SK-N-SH (cell line): ENCODE results near the gene AGMO. TPM values are rescaled to one million over a fixed set of nuclear protein-coding genes. Genes with fewer than 3 reads are reported as not detected.

Source experiments
- CTCF ChIA-PET: fragments of 300-600, 350-600 bp; formaldehyde crosslinking; extraction: SDS; loops from one replicate; lab custom pipeline; 2021; lab: Yijun Ruan, JAX
- POLR2A ChIA-PET: fragments of 350-600 bp; sonication (Branson Sonifier 250); formaldehyde crosslinking; extraction: SDS; loops from one replicate; lab custom pipeline; 2020; ENCODE audit warnings: antibody characterized with exemption, inconsistent platforms; lab: Yijun Ruan, JAX
- DNase-seq: peaks from one replicate; pipeline ENCODE4 v3.0.0; 2012
- H2AFZ ChIP-seq: fragments of 200-600 bp; sonication (generic); 2 replicates; pipeline ENCODE4 v1.8.1; 2016; ENCODE audit warnings: antibody characterized with exemption, mild to moderate bottlenecking, low read depth
- H3F3A ChIP-seq: fragments of 200-600 bp; sonication (generic); replicated peaks from 2 replicates; pipeline ENCODE3; 2016; ENCODE audit warnings: antibody characterized with exemption, mild to moderate bottlenecking; ENCODE audit not compliant: insufficient read depth
- H3K27ac ChIP-seq, 2 experiments: fragments of 200-500 bp in 1 of 2; fragments of 200-600 bp in 1 of 2; sonication (Bioruptor generic) in 1 of 2; sonication (generic), shearing (Covaris generic) in 1 of 2; 2 replicates each; pipeline versions ENCODE4 v1.5.1 to v1.6.1; 2014 to 2016; ENCODE audit warnings: low read depth in 2 of 2, inconsistent platforms in 1 of 2, low read length in 1 of 2, mild to moderate bottlenecking in 1 of 2, mixed read lengths in 1 of 2
- H3K27me3 ChIP-seq: fragments of 200-600 bp; sonication (generic), shearing (Covaris generic); 2 replicates; pipeline ENCODE4 v1.6.1; 2016; ENCODE audit warnings: mixed run types; ENCODE audit not compliant: insufficient read depth
- H3K36me3 ChIP-seq, 2 experiments: fragments of 200-500 bp in 1 of 2; fragments of 200-600 bp in 1 of 2; sonication (Bioruptor generic) in 1 of 2; sonication (generic) in 1 of 2; replicated peaks in 1 of 2; 2 replicates each; pipeline versions ENCODE3 to v1.5.1; 2014 to 2016; ENCODE audit warnings: low read length in 1 of 2, mild to moderate bottlenecking in 1 of 2; ENCODE audit not compliant: insufficient read depth in 2 of 2, control insufficient read depth in 1 of 2
- H3K4me1 ChIP-seq, 2 experiments: fragments of 200-500 bp in 1 of 2; fragments of 200-600 bp in 1 of 2; sonication (Bioruptor generic) in 1 of 2; sonication (generic), shearing (Covaris generic) in 1 of 2; 2 replicates each; pipeline versions ENCODE4 v1.5.1 to v1.6.1; 2014 to 2016; ENCODE audit warnings: low read depth in 1 of 2, low read length in 1 of 2, mixed run types in 1 of 2; ENCODE audit not compliant: insufficient read depth in 2 of 2, control insufficient read depth in 1 of 2
- H3K4me2 ChIP-seq: fragments of 200-600 bp; sonication (generic), shearing (Covaris generic); 2 replicates; pipeline ENCODE4 v1.6.1; 2017; ENCODE audit warnings: mixed run types
- H3K4me3 ChIP-seq, 2 experiments: fragments of 200-500 bp in 1 of 2; fragments of 200-600 bp in 1 of 2; sonication (Bioruptor generic) in 1 of 2; sonication (generic), shearing (Covaris generic) in 1 of 2; 2 replicates each; pipeline versions ENCODE4 v1.5.1 to v1.8.1; 2014 to 2016; ENCODE audit warnings: low read depth in 2 of 2, inconsistent platforms in 1 of 2, low read length in 1 of 2, mild to moderate bottlenecking in 1 of 2, mixed read lengths in 1 of 2, moderate library complexity in 1 of 2
- H3K79me2 ChIP-seq: fragments of 200-600 bp; sonication (generic); 2 replicates; pipeline ENCODE4 v1.8.1; 2017; ENCODE audit warnings: mild to moderate bottlenecking; ENCODE audit not compliant: insufficient read depth
- H3K9ac ChIP-seq: fragments of 200-600 bp; sonication (generic); 2 replicates; pipeline ENCODE4 v1.6.1; 2017; ENCODE audit warnings: mixed run types
- H3K9me2 ChIP-seq: fragments of 200-600 bp; sonication (generic); 2 replicates; pipeline ENCODE4 v1.6.1; 2017; ENCODE audit warnings: mixed run types
- H3K9me3 ChIP-seq: fragments of 200-600 bp; sonication (generic); 2 replicates; pipeline ENCODE4 v1.6.1; 2017; ENCODE audit warnings: mixed run types, mild to moderate bottlenecking, moderate library complexity
- H4K20me1 ChIP-seq: fragments of 200-600 bp; sonication (generic); 2 replicates; pipeline ENCODE4 v1.6.1; 2017; ENCODE audit warnings: mild to moderate bottlenecking, mixed run types; ENCODE audit not compliant: insufficient read depth
- CHD2 ChIP-seq: fragments of 150-350 bp; IDR thresholded peaks from 2 replicates; pipeline ENCODE4 v1.6.1; 2018; ENCODE audit warnings: low read length; ENCODE audit not compliant: partially characterized antibody
- ELF1 ChIP-seq: IDR thresholded peaks from 2 replicates; pipeline ENCODE4 v1.4.0; 2012
- EP300 ChIP-seq, 2 experiments: IDR thresholded peaks; 2 replicates each; pipeline versions ENCODE4 v1.4.0 to v1.6.1; 2012; ENCODE audit warnings: borderline replicate concordance in 1 of 2, low read depth in 1 of 2, low read length in 1 of 2
- FOSL2 ChIP-seq: IDR thresholded peaks from 2 replicates; pipeline ENCODE4 v1.4.0; 2012; ENCODE audit warnings: low read depth, mild to moderate bottlenecking, moderate library complexity, borderline replicate concordance
- FOXJ3 ChIP-seq: sonication (generic); formaldehyde crosslinking; IDR thresholded peaks from 2 replicates; pipeline ENCODE4 v1.5.1; 2020; ENCODE audit warnings: mild to moderate bottlenecking, missing genetic modification reagents
- JUND ChIP-seq: IDR thresholded peaks from 2 replicates; pipeline ENCODE4 v1.4.0; 2012
- PBX3 ChIP-seq: IDR thresholded peaks from 2 replicates; pipeline ENCODE4; 2012
- RFX5 ChIP-seq: IDR thresholded peaks from 2 replicates; pipeline ENCODE4 v1.6.1; 2012; ENCODE audit warnings: mild to moderate bottlenecking, improper control_type of control experiment, low read length
- RXRA ChIP-seq: IDR thresholded peaks from 2 replicates; pipeline ENCODE4 v1.4.0; 2012; ENCODE audit warnings: low read depth, mild to moderate bottlenecking, borderline replicate concordance
- TCF12 ChIP-seq: IDR thresholded peaks from 2 replicates; pipeline ENCODE4 v1.4.0; 2012
- TEAD4 ChIP-seq: IDR thresholded peaks from 2 replicates; pipeline ENCODE4 v1.4.0; 2012; ENCODE audit warnings: mild to moderate bottlenecking, borderline replicate concordance; ENCODE audit not compliant: insufficient read depth
- USF2 ChIP-seq: fragments of 150-350 bp; IDR thresholded peaks from 2 replicates; pipeline ENCODE4 v1.6.1; 2017; ENCODE audit warnings: antibody characterized with exemption, low read length, low read depth, borderline replicate concordance
- YY1 ChIP-seq: IDR thresholded peaks from 2 replicates; pipeline ENCODE4 v1.4.0; 2012; ENCODE audit warnings: low read depth, mild to moderate bottlenecking
- WGBS: methylation state at CpG from one replicate; pipeline ENCODE4 v1.1.6; 2017; ENCODE audit warnings: low lambda C conversion rate; 5-methylcytosine and 5-hydroxymethylcytosine counted together
- polyA plus RNA-seq, 3 experiments: library from polyadenylated mRNA; depleted of rRNA; stranded (reverse); fragments of >200 nt; gene quantifications; 2 replicates each; pipeline ENCODE4 v1.2.3, GENCODE V29; 2012
- TF ChIP-seq, protein P1 (sequence below): IDR thresholded peaks from 2 replicates; pipeline ENCODE4 v1.4.0; 2012; ENCODE audit warnings: low read depth
- TF ChIP-seq, protein P2 (sequence below): IDR thresholded peaks from 2 replicates; pipeline ENCODE4 v1.4.0; 2012; ENCODE audit warnings: low read depth, borderline replicate concordance
- TF ChIP-seq, protein P3 (sequence below): IDR thresholded peaks from 2 replicates; pipeline ENCODE4 v1.6.1; 2012; ENCODE audit warnings: mild to moderate bottlenecking, low read depth, low read length, moderate library complexity
- TF ChIP-seq, protein P4 (sequence below): fragments of 150-350 bp; IDR thresholded peaks from 2 replicates; pipeline ENCODE4 v1.6.1; 2016; ENCODE audit warnings: mild to moderate bottlenecking, low read depth, low read length
- TF ChIP-seq, protein P5 (sequence below): fragments of 200-600 bp; sonication (generic); IDR thresholded peaks from 2 replicates; pipeline ENCODE4 v1.6.1; 2017; ENCODE audit warnings: antibody characterized with exemption, mild to moderate bottlenecking, moderate library complexity

AGMO gene
- polyA plus RNA-seq, 1 of the 3 experiments (the other 2 are of a cell fraction): 0.05 TPM

DNA sequence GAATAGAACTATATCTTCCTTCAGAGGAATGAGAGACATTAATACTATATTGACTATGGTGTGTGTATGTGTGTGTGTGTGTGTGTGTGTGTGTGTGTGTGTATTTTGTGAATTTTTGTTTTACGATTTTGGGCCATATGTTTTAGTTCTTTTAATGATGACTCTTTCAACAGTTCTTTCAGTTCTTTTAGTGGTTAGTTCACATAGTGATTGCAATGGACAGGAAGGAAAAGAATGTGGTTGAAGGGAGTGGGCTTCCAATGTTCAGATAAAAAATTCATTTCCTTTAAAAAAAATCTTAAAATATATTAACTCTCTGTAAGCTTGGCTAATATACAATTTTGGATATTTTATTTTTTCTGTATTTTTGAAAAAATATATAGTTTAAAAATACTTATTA, 343.6 kb downstream of the AGMO start:
- POLR2A ChIA-PET: no interaction called here
- no peaks in the 10 kb centered on the region for H3K27me3 ChIP-seq
- TF ChIP-seq TEAD4 (no peak), EP300 (IDR thresholded peaks at IDR 0.05; ENCODE audit: borderline replicate concordance in 1 of 2, low read depth in 1 of 2, low read length in 1 of 2) (no peak)
- TF ChIP-seq, all 33 proteins: peak for 0
- 92% methylated on average over 1 of the region's 1 CpG for WGBS
- DNase-seq: no peak
- Histone ChIP-seq H2AFZ (no peak overlapping the region), H3K79me2 (no peaks in the 10 kb centered on the region), H3K4me1 (no peaks in the 10 kb centered on the region; a peak in 1 of 4 replicates), H3K9me2 (no peaks in the 10 kb centered on the region), H3K9ac (no peak overlapping the region), H3K9me3 (no peaks in the 10 kb centered on the region), H3F3A (no peaks in the 10 kb centered on the region), H3K27ac (no peak overlapping the region), H4K20me1 (no peaks in the 10 kb centered on the region), H3K4me2 (no peak overlapping the region), H3K4me3 (no peak overlapping the region), H3K36me3 (no peaks in the 10 kb centered on the region)
- CTCF ChIA-PET: no interaction called here

GRCh38 chr7:15215616-15216015, 346.2 kb downstream of the AGMO start:
- Histone ChIP-seq H3K4me2 (no peak overlapping the region), H3K9me3 (no peaks in the 10 kb centered on the region), H3K4me1 (peaks cover 0 to 4% of the 10 kb centered on the region in 2 experiments; a peak in 1 of 4 replicates), H3K79me2 (no peaks in the 10 kb centered on the region), H3K9me2 (no peaks in the 10 kb centered on the region), H3K9ac (no peak overlapping the region)
- WGBS: 94% methylated on average over 4 of the region's 4 CpGs
- CTCF ChIA-PET: no interaction called here
- TF ChIP-seq, protein P1, sequence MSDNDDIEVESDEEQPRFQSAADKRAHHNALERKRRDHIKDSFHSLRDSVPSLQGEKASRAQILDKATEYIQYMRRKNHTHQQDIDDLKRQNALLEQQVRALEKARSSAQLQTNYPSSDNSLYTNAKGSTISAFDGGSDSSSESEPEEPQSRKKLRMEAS: no peak
- no peak for TF ChIP-seq CHD2
- TF ChIP-seq, protein P2, sequence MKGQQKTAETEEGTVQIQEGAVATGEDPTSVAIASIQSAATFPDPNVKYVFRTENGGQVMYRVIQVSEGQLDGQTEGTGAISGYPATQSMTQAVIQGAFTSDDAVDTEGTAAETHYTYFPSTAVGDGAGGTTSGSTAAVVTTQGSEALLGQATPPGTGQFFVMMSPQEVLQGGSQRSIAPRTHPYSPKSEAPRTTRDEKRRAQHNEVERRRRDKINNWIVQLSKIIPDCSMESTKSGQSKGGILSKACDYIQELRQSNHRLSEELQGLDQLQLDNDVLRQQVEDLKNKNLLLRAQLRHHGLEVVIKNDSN: no peak
- TF ChIP-seq FOXJ3: no peak
- no peak for TF ChIP-seq PBX3
- TF ChIP-seq JUND: no peak
- no peak for TF ChIP-seq RFX5
- TF ChIP-seq YY1: no peak
- TF ChIP-seq USF2: no peak
- no peak for TF ChIP-seq TCF12
- TF ChIP-seq, protein P3, sequence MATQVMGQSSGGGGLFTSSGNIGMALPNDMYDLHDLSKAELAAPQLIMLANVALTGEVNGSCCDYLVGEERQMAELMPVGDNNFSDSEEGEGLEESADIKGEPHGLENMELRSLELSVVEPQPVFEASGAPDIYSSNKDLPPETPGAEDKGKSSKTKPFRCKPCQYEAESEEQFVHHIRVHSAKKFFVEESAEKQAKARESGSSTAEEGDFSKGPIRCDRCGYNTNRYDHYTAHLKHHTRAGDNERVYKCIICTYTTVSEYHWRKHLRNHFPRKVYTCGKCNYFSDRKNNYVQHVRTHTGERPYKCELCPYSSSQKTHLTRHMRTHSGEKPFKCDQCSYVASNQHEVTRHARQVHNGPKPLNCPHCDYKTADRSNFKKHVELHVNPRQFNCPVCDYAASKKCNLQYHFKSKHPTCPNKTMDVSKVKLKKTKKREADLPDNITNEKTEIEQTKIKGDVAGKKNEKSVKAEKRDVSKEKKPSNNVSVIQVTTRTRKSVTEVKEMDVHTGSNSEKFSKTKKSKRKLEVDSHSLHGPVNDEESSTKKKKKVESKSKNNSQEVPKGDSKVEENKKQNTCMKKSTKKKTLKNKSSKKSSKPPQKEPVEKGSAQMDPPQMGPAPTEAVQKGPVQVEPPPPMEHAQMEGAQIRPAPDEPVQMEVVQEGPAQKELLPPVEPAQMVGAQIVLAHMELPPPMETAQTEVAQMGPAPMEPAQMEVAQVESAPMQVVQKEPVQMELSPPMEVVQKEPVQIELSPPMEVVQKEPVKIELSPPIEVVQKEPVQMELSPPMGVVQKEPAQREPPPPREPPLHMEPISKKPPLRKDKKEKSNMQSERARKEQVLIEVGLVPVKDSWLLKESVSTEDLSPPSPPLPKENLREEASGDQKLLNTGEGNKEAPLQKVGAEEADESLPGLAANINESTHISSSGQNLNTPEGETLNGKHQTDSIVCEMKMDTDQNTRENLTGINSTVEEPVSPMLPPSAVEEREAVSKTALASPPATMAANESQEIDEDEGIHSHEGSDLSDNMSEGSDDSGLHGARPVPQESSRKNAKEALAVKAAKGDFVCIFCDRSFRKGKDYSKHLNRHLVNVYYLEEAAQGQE: no peak
- TF ChIP-seq RXRA: no peak
- TF ChIP-seq, protein P4, sequence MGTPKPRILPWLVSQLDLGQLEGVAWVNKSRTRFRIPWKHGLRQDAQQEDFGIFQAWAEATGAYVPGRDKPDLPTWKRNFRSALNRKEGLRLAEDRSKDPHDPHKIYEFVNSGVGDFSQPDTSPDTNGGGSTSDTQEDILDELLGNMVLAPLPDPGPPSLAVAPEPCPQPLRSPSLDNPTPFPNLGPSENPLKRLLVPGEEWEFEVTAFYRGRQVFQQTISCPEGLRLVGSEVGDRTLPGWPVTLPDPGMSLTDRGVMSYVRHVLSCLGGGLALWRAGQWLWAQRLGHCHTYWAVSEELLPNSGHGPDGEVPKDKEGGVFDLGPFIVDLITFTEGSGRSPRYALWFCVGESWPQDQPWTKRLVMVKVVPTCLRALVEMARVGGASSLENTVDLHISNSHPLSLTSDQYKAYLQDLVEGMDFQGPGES: no peak
- TF ChIP-seq FOSL2: no peak
- TF ChIP-seq, protein P5, sequence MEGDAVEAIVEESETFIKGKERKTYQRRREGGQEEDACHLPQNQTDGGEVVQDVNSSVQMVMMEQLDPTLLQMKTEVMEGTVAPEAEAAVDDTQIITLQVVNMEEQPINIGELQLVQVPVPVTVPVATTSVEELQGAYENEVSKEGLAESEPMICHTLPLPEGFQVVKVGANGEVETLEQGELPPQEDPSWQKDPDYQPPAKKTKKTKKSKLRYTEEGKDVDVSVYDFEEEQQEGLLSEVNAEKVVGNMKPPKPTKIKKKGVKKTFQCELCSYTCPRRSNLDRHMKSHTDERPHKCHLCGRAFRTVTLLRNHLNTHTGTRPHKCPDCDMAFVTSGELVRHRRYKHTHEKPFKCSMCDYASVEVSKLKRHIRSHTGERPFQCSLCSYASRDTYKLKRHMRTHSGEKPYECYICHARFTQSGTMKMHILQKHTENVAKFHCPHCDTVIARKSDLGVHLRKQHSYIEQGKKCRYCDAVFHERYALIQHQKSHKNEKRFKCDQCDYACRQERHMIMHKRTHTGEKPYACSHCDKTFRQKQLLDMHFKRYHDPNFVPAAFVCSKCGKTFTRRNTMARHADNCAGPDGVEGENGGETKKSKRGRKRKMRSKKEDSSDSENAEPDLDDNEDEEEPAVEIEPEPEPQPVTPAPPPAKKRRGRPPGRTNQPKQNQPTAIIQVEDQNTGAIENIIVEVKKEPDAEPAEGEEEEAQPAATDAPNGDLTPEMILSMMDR: no peak
- no peak for TF ChIP-seq ELF1
- TF ChIP-seq, all 33 proteins: peak for 0
- no peak for DNase-seq
- Histone ChIP-seq H3K4me3 (no peak overlapping the region), H3K27ac (no peak overlapping the region), H4K20me1 (no peaks in the 10 kb centered on the region), H3K36me3 (no peaks in the 10 kb centered on the region), H3K27me3 (no peaks in the 10 kb centered on the region), H3F3A (no peaks in the 10 kb centered on the region), H2AFZ (0 out of 2 replicates have a peak overlapping the region, but pooled peaks have one; percentile 30)
- POLR2A ChIA-PET: no interaction called here
